GM18519 (cell line): ENCODE data around the gene BHLHE40.

Source experiments
- ATAC-seq: cut with Tn5 transposase; IDR thresholded peaks from one replicate; pipeline ENCODE4 v1.9.1; 2021; ENCODE audit warnings: mild to moderate bottlenecking, moderate library complexity; ENCODE audit not compliant: unreplicated experiment, low FRiP score

BHLHE40 gene

GRCh38 chr3:5015056-5015455 is 35.8 kb downstream of the BHLHE40 start:
- no peak for ATAC-seq

- peak; percentile 62 for ATAC-seq
Measured at GRCh38 chr3:5016211-5017161, 37.2 kb downstream of the BHLHE40 start.

GRCh38 chr3:5017925-5018531 is 38.8 kb downstream of the BHLHE40 start:
- no peak for ATAC-seq

GRCh38 chr3:5019411-5020241 is 40.4 kb downstream of the BHLHE40 start:
- ATAC-seq: no peak

- ATAC-seq: no peak
Measured at GRCh38 chr3:5020242-5020722, 41.0 kb downstream of the BHLHE40 start.

GRCh38 chr3:5021116-5022092 is 42.2 kb downstream of the BHLHE40 start:
- no peak for ATAC-seq

- ATAC-seq: peak; percentile 82
Measured at GRCh38 chr3:5022187-5022965, 43.1 kb downstream of the BHLHE40 start.

GRCh38 chr3:5022966-5023776 is 43.9 kb downstream of the BHLHE40 start:
- no peak for ATAC-seq

GRCh38 chr3:5023777-5024346 is 44.6 kb downstream of the BHLHE40 start:
- no peak for ATAC-seq

- ATAC-seq: no peak
Measured at GRCh38 chr3:5026046-5026362, 46.8 kb downstream of the BHLHE40 start.

- ATAC-seq: no peak
Measured at GRCh38 chr3:5029715-5030114, 50.5 kb downstream of the BHLHE40 start.

- no peak for ATAC-seq
Measured at GRCh38 chr3:5030152-5030551, 50.9 kb downstream of the BHLHE40 start.

GRCh38 chr3:5032844-5033243 is 53.6 kb downstream of the BHLHE40 start:
- ATAC-seq: no peak
